Measurements from ENCODE around the gene ANXA2.
"Not testable (repeated sequence)": the region's sequence is repeated elsewhere in the genome, so short reads cannot be mapped to it uniquely, and the experiment has no call there.

ANXA2 gene

DNA sequence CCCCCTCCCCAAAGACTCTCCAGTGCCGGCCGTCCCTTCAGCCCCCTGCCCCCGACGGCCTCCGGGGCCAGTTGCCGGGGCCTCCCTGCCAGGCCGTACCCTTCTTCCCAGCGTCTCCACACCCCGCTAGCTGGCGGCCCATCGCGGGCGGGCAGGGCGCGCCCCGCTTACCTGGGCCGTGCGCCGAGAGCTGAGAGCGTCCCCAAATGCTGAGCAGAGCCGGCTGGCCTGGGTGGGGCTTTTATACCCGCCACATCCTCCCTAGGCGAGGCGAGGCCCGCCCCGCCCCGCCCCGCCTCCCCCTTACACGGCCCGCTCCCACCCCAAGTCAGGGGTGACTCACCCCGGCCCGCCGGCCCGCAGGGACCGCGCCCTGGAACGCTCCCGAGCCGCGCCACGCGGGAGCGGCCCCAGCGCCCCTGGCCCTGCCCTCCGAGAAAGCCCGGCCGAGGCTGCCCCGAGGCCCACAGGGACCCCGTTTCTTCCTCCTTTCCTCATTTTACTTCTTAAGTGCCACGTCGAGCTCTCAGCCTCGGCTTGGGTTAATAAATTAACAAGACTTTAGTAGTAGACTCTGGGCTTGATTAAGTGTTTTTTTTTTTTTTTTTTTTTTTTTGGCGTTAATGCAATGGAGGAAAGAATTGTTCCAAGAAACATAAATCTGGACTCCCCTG is at the start of gene ANXA2:
TSS of gene ANXA2 (minus strand) at position 215 of the 674 bp plus-strand sequence. CDS start 11,911 bp downstream, outside the sequence.
- peak; percentile 75 for DNase-seq

DNA sequence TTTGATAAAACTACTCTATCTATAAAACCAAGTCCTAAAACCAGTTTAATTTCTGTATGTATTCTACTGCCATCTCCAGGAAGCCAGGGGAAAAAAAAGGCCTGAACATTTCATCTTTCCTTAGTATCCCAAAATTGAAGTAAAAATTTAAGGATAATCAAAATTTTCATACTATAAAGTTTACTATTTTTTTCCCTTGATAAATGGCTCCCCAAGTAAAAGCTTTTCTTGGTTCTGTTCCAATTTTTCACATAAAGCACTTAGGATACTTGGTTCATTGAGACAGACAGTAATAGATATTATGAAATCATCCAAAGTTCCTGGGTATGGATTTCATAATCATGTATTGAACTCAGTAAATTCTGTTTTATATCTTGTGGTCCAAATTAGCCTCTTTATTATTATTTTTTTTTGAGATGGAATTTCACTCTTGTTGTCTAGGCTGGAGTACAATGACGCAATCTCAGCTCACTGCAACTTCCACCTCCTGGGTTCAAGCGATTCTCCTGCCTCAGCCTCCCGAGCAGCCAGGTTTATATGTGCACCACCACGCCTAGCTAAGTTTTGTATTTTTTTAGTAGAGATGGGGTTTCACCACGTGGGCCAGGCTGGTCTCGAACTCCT is 46.6 kb upstream of the ANXA2 start:
- DNase-seq, result no peak

DNA sequence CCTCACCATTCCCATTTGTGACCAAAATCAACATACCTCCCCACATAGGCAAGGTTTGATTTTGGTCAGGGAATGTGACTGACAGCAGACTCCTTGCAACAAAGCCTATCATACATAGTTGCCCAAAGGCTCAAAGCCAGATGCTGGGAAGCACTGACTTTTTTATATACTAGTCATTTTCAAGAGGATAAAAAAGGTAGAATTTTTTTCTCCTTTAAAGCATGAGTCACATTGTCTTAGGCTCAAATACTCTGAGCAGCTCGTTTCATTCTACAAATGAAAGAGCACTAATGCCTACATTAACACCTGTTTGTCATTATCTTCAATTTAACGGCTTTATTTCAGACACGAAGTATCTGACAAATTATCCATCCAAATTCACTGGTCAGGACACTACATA is 45.0 kb upstream of the ANXA2 start:
- no peak for DNase-seq

DNA sequence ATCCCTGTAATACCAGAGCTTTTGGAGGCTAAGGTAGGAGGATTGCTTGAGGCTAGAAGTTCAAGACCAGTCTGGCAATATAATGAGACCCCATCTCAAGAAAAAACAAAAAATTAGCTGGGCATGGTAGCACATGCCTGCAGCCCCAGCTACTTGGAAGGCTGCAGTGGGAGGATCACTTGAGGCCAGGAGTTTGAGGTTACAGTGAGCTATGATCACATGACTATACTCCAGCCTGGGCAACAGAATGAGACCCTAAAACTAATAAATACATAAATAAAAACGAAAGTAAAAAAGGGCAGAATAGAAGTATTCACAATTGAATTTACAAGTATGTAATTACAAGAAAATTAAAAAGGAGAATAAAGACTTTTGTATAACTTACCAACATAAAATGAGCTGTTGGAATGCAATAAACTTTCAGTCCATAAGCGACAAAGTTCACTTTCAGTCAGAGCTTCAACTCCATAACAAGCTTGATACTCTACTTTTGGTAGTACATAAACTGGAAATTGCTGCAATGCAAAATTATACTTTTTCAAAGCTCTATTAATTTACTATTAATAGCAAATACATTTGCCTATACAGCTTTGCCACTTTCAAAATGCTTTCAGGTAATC is 44.4 kb upstream of the ANXA2 start:
- DNase-seq, result no peak

DNA sequence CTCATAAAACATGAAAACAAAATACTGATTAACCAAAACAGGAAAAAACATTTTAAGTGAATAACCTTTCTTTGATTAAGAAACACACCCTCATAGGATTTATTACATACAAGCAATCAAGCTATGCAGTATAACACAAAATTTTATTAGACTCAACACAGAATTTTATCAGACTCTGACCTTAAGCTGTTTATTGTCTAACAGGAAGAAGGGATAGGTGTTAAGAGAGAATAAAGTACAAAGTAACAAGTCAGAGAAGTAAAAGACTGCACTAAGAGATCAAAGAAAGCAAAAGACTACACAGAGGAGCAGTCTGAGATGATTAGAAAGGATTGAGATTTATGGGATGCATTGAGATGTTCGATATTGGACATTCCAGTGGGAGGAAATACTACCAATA is 43.5 kb upstream of the ANXA2 start:
- no peak for DNase-seq

DNA sequence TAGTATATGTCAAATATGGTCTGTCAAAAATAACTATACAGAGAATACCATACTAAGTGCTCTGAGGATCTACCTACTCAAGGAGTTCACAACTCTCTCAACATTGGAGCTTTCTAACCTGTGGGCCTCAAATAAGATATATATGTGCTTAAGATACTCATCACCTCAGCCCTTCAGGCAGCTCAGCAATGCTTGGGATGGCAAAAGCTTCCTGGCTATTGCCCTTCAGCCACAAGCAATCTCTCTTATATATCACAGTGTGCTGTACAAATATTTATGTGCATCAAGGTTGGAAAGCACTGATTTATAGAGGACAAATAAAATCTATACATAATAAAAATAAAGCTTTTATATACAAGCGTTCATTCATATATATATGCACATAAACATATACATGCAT is 40.9 kb upstream of the ANXA2 start:
- DNase-seq, result no peak

DNA sequence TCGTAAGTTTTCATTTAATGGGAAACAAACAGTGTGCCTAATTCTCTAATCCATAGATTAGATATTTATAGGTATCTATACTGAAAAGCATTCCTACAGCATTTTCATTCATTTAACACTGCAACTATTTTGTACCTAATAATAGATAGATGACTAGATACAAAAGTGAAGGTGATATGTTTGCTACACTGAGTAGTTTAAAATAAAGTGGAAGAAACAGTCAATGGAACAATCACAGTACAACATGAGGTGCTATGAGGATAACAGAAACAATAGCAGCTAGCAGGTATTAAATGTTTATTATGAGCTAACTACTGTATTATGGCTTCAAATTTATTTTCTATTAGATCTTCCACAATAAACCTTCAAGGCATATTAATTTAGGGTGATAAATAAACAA is 31.1 kb upstream of the ANXA2 start:
- no peak for DNase-seq

DNA sequence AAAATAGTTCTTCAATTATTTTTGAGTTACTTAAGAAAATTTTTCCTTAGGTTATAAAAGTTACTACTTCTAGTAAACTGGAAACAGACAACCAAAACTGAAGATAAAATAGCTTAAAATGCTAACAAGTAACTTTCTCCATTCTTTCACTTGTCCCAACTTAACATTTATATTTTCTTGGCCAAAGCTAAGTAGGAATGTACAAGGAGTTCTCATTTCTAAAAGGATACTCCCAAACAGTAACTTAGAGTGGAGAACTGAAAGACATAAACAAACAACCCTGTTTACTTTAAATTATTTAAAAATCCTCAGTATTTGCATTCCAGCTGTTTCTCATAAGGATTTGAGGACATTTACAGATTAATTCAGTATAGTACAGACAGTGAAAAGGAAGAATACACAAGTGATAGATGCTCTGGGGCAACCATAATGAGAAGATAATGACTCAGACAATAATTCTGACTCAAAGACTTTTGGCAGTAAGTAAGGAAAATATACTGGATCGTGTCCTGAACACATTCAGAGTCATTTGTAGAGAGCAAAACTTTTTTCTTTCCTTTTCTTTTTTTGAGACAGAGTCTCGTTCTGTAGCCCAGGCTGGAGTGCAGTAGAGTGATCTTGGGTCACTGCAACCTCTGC is 29.2 kb upstream of the ANXA2 start:
- no peak for DNase-seq

DNA sequence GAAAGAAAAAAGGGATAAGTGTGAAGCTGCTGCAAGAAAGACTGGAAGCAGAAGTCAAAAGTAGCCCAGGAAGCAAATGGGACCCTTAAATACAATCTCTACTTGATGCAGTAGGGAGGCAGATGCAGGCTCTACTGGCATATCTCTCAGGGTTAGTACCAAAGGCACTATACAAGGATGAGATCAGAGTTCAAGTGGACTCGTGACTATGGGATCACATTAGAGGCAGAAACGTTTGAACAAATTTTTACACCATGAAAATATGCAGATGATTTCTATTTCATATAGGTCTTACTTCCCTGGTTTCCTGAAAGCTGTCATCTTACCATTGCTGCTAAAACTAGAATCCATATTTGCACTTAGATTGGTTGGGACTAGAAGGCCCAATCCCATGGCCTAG is 27.7 kb upstream of the ANXA2 start:
- DNase-seq, result no peak

DNA sequence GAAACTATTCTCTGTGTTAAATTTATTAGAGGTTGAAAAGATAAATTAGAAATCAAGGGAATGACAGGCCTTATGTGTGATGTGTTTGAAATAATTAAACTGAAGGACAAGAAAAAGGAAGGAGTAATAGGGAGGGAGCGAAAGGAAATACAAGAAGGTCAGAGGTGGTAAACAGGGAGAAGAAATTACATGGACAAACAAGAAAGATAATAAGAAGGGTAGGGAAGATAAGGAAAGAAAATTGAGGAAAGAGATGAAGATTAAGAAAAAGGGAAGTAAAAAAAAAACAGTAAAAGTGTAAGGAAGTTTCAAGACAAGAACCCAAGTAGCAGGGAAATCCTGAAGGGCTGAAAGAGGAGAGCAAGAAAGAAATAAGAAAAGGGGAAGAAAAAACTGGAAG is 26.2 kb upstream of the ANXA2 start:
- DNase-seq, result no peak

DNA sequence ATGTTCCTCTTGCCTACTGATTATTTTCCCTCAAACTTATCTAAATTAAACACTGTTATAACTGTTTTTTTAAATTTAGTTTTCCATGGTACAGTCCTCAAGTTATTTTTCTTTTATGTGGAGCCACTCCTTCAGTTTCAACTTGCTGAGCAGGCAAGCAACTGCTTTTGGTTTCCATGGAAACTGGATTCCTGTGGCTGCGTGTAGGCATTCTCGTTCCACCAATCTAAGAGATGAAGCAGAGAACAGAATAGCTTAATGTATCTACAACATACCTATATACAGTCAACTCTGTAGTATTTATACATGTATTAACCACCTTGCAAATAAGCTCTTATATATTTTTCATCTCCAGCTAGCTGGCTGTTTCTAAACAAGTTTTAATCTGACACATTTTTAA is 25.8 kb upstream of the ANXA2 start:
- no peak for DNase-seq

DNA sequence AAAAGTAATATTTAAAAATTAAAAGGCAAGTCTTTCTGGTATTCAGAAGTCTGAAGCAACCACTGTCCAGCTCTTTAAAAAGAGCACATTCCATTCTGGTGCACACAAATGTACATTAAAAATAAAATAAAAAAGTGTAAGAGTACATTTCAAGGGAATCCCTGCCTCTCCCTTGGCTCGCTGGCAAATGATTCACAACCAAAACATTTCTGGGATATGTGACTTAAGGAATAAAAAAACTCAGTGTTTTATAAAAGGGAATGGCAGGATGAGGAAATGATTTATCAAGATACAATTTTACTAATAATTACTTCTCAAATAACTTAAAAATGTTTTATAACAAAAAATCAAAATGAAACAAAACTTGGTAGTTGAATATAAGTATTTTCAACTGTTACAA is 23.8 kb upstream of the ANXA2 start:
- no peak for DNase-seq

DNA sequence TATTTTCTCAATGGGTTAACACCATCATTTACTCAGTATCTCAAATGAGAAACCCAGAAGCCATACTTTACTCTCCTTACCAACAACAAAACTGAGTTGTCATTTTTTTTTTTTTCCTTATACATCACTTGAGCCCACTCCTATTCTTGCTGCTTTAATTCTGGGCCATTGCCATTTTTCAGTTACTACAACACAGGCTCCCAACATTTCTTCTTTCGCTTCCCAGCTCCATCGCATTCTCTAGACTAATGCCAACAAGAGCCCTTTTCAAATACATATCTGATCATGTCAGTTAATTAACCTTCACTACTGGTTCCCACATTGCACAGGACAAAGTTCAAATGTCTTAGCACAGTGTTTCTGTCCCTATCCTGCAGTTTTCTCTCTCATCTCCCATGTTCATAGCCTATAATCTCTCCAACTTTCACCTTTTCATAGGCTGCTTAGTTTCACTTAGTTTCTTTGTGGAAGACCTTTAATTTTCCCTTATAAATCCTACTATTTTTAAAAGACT is 22.5 kb upstream of the ANXA2 start:
- no peak for DNase-seq

DNA sequence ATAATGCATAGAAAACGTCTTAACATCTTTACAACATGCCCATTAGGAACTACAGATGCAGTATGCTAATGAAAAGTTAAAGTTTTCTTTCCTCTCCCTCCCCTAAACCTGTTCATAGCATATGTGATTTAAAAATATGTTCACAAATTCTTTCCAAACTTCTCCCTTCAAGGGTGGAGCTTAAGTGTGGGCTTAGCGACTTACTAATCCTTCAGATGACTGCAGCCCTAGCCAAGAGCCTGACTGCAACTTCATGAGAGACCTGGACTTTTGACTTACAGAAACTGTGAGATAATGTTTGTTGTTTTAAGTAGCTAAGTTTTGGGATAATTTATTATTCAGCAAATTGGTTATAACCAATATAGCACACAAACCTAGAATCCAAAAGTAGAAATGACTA is 22.0 kb upstream of the ANXA2 start:
- no peak for DNase-seq

DNA sequence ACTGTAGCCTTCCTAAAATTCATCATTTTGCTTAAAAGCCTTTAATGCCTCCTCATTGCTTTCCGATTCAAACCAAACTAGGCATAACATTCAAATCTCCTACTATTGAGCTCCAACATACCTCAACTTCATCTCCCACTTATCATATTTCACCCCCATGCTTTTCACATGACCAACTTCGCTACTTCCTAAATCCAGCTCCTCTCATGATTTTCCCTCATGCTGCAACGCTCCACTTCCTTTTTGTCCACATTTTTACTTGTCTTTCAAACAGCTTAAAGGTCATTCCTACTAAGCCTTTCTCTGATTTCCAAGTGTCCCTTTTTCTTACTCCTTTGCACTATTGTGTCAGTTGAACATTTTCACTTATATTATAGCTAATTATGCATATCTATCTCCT is 20.3 kb upstream of the ANXA2 start:
- no peak for DNase-seq

DNA sequence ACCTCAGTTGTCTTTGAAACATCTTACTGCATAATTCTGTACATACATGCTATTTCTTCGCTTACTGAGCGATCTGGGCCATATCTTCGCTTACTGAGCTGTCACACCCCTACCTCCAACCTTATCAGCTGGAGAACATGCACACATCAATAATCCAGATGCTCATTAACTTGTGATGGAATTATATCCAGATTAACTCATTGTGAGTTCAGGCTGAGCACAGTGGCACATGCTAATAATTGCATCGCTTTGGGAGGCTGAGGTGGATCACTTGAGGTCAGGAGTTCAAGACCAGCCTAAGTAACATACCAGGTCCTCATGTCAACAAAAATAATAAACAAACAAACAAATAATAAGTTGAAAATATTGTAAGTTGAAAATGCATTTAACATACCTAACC is 19.3 kb upstream of the ANXA2 start:
- no peak for DNase-seq

DNA sequence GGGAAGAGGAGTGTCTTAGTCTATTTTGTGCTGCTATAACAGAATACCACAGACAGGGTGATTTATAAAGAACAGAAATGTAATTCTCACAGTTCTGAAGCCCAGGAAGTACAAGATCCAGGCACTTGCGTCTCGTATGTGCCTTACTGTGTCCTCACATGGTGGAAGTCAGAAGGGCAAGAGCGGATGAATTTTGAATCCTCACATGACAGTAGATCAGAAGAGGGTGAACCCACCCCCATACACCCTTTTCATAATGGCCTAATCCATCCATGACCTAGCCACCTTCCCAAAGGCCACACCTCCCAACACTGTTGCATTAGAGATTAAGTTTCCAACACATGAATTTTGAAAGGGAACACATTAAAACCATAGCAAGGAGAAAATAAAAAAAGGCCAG is 18.7 kb upstream of the ANXA2 start:
- DNase-seq, result no peak

DNA sequence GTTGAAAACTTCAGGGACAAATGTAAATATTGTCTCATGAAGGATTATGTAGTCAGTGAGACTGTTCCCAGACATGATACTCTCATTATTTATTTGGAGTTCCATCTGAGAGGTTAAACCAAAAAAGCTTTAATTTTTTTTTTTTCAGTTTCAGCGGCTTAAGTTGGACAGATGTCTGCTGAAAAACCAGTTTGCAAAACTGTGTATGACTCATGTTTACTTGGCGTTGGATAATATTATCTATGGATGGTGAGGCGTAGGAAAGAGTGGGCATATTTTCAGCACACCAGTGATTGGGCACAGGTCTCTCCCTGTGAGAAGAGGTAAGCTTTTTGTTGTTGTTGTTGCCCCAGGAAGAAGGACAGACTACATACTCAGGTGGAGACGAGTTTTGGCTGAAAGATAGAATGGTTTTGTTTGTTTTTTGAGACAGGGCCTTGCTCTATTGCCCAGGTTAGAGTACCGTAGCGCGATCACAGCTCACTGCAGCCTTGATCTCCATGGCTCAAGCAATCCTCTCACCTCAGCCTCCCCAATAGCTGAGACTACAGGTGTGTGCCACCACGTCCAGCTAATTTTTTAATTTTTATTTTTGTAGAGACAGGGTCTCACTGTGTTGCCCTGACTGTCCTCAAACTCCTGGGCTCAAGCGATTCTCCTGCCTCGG is 16.4 kb upstream of the ANXA2 start:
- no peak for DNase-seq

DNA sequence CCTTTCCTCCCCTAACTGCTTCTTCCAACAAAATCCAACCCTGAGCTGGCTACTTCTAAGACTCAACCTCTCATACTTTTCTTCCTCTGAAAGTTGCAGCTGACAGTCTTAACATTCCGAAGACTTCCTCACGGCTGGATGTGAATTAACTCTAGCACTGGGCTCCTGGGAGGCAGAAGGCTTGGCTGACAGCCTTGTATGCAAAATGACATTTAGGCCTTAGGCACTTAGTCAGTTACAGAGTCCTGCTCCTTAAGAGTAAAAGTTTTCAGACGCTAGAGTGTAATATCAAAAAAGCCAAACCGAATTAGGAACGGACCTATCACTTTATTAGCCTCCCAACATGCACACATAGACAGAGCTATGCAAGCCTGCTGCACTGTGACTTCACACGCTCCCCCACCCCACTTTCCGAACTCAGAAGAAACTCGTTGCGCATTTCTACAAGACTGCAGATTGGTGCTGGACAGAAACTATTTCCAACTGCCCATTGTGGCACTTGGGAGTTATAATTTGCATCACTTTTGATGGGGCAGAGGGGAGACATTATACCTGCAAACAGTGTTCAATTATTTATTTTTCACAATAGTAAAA is 15.5 kb upstream of the ANXA2 start:
- no peak for DNase-seq

DNA sequence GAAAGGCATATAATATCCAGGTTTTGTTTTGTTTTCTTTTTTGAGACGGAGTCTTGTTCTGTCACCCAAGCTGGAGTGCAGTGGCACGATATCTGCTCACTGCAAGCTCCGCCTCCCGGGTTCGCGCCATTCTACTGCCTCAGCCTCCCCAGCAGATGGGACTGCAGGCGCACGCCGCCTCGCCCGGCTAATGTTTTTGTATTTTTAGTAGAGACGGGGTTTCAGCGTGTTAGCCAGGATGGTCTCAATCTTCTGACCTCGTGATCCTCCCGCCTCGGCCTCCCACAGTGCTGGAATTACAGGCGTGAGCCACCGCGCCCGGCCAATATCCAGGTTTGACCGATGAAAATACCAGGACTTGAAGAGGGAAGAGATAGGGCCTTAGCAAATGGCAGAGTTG is 15.0 kb upstream of the ANXA2 start:
- not testable (repeated sequence) for DNase-seq

DNA sequence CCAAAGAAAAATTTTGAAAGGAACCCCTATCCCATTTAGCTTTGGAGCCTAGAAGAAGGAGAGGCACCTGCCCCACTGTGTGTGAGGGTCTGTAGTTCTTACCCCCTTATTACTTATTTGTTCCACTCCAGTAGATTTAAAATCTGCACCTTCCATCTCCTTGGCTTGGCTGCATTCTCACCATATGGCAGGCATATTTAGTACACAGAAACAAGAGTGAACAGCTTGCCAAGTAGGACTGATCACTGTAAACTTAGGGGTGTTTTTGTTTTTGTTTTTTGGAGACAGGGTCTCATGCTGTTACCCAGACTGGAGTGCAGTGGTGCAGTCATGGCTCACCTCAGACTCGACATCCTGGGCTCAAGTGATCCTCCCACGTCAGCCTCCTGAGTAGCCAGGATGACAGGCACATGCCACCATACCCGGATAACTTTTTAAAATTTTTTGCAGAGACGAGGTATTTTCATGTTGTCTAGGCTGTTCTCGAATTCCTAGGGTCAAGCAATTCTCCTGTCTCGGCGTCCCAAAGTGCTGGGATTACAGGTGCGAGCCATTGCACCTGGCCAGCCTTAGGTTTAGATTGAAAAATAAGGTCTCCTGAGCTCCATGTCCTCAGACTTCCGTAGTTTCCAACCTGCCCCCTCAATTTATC is 14.1 kb upstream of the ANXA2 start:
- no peak for DNase-seq

DNA sequence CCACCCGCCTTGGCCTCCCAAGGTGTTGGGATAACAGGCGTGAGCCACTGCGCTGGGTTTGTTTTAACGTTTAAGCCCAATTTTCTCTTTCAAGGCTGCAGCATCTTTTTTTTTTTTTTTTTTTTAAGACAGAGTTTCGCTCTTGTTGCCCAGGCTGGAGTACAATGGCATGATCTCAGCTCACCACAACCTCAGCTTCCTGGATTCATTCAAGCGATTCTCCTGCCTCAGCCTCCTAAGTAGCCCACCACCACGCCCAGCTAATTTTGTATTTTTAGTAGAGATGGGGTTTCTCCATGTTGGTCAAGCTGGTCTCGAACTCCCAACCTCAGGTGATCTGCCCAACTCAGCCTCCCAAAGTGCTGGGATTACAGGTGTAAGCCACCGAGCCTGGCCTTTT is 12.6 kb upstream of the ANXA2 start:
- DNase-seq, result not testable (repeated sequence)
